Measurements from ENCODE around the gene ARL13B.

Gene ARL13B

GRCh38 chr3:94099311-94099710 is 119.4 kb downstream of the ARL13B start:
- no peak for DNase-seq (ENCODE audit: low read depth in 2 of 3, low spot score in 2 of 3)

GRCh38 chr3:94101860-94102259 is 121.9 kb downstream of the ARL13B start:
- no peak for DNase-seq (ENCODE audit: low read depth in 2 of 3, low spot score in 2 of 3)
